HCT116 (cell line): ENCODE data around the gene AGPAT3.

Experiments used
- ZNF274 ChIP-seq: fragments of 200-500 bp; sonication (Bioruptor generic); IDR thresholded peaks from 2 replicates; pipeline ENCODE4 v1.6.1; 2014; ENCODE audit warnings: mild to moderate bottlenecking, low read depth, low read length, inconsistent platforms
- TF ChIP-seq, protein P1 (sequence below), 3 experiments: fragments of 200-600 bp in 1 of 3; sonication (generic) in 1 of 3; IDR thresholded peaks in 2 of 3; conservative IDR thresholded peaks in 1 of 3; 2 replicates each; pipeline ENCODE4 v1.5.1; 2012 to 2017; ENCODE audit warnings: low read depth in 2 of 3, low read length in 2 of 3, antibody characterized with exemption in 1 of 3, borderline replicate concordance in 1 of 3, control low read depth in 1 of 3, mild to moderate bottlenecking in 1 of 3, mixed read lengths in 1 of 3, mixed run types in 1 of 3, moderate library complexity in 1 of 3; ENCODE audit not compliant: insufficient read depth in 1 of 3

DNA sequence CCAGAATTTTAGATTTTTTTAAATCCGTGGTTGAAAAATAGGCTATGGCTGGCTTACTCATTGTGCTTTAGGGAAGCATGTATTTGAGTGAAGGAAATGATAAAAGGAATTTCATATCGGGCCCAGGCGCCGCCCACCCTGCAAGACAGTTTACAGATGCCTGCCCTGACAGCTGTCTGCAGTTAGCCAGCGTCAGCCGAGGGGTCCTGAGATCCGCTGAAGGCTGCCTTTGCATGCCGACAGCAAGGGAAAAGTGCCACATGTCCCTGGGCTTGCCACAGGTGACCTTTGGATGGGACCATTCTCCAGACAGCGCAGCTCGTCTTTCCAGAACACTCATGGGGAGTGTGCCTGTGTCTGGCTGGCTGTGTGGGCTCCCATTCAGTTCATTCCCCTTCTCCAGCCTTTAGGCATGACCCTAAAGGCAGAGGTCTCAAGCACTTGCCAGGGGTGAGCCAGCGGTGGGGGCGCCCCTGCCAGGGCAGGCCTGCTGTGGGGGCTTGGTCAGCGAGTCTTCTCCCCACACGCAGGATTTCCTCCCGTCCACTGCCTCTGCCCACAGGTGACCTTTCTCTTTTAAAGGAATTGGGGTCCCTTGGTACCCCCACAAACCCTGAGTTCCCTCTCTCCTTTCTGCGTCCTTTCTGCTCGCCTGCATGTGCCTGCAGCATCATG is 101.0 kb downstream of the AGPAT3 start:
- TF ChIP-seq, protein P1, sequence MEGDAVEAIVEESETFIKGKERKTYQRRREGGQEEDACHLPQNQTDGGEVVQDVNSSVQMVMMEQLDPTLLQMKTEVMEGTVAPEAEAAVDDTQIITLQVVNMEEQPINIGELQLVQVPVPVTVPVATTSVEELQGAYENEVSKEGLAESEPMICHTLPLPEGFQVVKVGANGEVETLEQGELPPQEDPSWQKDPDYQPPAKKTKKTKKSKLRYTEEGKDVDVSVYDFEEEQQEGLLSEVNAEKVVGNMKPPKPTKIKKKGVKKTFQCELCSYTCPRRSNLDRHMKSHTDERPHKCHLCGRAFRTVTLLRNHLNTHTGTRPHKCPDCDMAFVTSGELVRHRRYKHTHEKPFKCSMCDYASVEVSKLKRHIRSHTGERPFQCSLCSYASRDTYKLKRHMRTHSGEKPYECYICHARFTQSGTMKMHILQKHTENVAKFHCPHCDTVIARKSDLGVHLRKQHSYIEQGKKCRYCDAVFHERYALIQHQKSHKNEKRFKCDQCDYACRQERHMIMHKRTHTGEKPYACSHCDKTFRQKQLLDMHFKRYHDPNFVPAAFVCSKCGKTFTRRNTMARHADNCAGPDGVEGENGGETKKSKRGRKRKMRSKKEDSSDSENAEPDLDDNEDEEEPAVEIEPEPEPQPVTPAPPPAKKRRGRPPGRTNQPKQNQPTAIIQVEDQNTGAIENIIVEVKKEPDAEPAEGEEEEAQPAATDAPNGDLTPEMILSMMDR (IDR thresholded peaks at IDR 0.05 in 2 of 3, conservative IDR thresholded peaks at IDR 0.05 in 1 of 3; ENCODE audit: borderline replicate concordance in 1 of 3, insufficient read depth in 1 of 3, low read depth in 2 of 3, low read length in 2 of 3) = no peak
- no peak for TF ChIP-seq ZNF274
